AG04449 (cell line): ENCODE measurements around the gene MGAT5.

ENCODE experiments used
- CTCF ChIA-PET: fragments of 350-600 bp; formaldehyde crosslinking; extraction: SDS; loops from one replicate; lab custom pipeline; 2021; ENCODE audit warnings: antibody characterized with exemption; lab: Yijun Ruan, JAX
- POLR2A ChIA-PET: fragments of 400-600, 350-600 bp; formaldehyde crosslinking; extraction: SDS; loops from one replicate; lab custom pipeline; 2020; ENCODE audit warnings: antibody characterized with exemption, inconsistent platforms; lab: Yijun Ruan, JAX
- DNase-seq: peaks from one replicate; pipeline ENCODE4 v3.0.0-alpha.2; 2010; ENCODE audit warnings: low read depth, low spot score
- H3K4me3 ChIP-seq: 2 replicates; pipeline ENCODE4 v1.5.1; 2011; ENCODE audit warnings: low read depth, mild to moderate bottlenecking, control low read depth, low read length
- CTCF ChIP-seq: IDR thresholded peaks from one replicate; pipeline ENCODE4 v1.5.1; 2011; ENCODE audit warnings: mild to moderate bottlenecking, moderate library complexity, low read length, control low read depth, inconsistent platforms; ENCODE audit not compliant: insufficient read depth; ENCODE audit errors: missing control alignments

The MGAT5 gene

GRCh38 chr2:134360745-134361487 lies 107.0 kb downstream of the MGAT5 start:
- ChIA-PET POLR2A (no interaction called here), CTCF (interaction anchor here (0.7 to 1.6 kb wide), 4 partner anchors 12 to 247 kb away, joined by 3 to 6 read pairs (median 4); no protein-coding TSS in a partner anchor)
- DNase-seq: no peak
- no peak for TF ChIP-seq CTCF
- no peak overlapping the region for H3K4me3 ChIP-seq

GRCh38 chr2:134361648-134362047 lies 107.8 kb downstream of the MGAT5 start:
- no peak overlapping the region for H3K4me3 ChIP-seq
- no peak for TF ChIP-seq CTCF
- DNase-seq: no peak
- ChIA-PET CTCF (interaction anchor here (0.7 to 1.6 kb wide), 2 partner anchors 12 to 248 kb away, joined by 3 to 4 read pairs; no protein-coding TSS in a partner anchor), POLR2A (no interaction called here)

- no peak overlapping the region for H3K4me3 ChIP-seq
- DNase-seq: no peak
- ChIA-PET POLR2A (no interaction called here), CTCF (interaction anchor here (1.6 kb wide), 1 partner anchor 248 kb away, joined by 4 read pairs; no protein-coding TSS in a partner anchor)
- no peak for TF ChIP-seq CTCF
These were observed 108.3 kb downstream of the MGAT5 start for GRCh38 chr2:134362152-134362668.

GRCh38 chr2:134362740-134363139 lies 108.9 kb downstream of the MGAT5 start:
- no peak for DNase-seq
- CTCF ChIA-PET: no interaction called here
- POLR2A ChIA-PET: no interaction called here
- no peak for TF ChIP-seq CTCF
- H3K4me3 ChIP-seq: no peak overlapping the region

GRCh38 chr2:134365356-134365755 lies 111.5 kb downstream of the MGAT5 start:
- no peak overlapping the region for H3K4me3 ChIP-seq
- ChIA-PET POLR2A (no interaction called here), CTCF (interaction anchor here (0.9 to 3.0 kb wide), 6 partner anchors 11 to 481 kb away, joined by 3 to 11 read pairs (median 3); no protein-coding TSS in a partner anchor)
- DNase-seq: no peak
- TF ChIP-seq CTCF: peak; percentile 8

GRCh38 chr2:134366359-134366758 lies 112.5 kb downstream of the MGAT5 start:
- CTCF ChIA-PET: interaction anchor here (0.9 to 3.0 kb wide), 5 partner anchors 10 to 158 kb away, joined by 3 to 11 read pairs (median 8); no protein-coding TSS in a partner anchor
- no peak for TF ChIP-seq CTCF
- POLR2A ChIA-PET: no interaction called here
- DNase-seq: no peak
- no peak overlapping the region for H3K4me3 ChIP-seq
